K562 (cell line): Measurements from ENCODE around the gene ALK.

Source experiments
- SMAD1 ChIP-seq: fragments of 150-350 bp; IDR thresholded peaks from 2 replicates; pipeline ENCODE4 v1.6.1; 2014; ENCODE audit warnings: low read length, low read depth; ENCODE audit not compliant: partially characterized antibody
- ZNF780A ChIP-seq: fragments of 250-450 bp; sonication (Bioruptor Pico); IDR thresholded peaks from 2 replicates; pipeline ENCODE4 v1.5.0; 2021; ENCODE audit warnings: mild to moderate bottlenecking
- TF ChIP-seq, protein P1 (sequence below), 2 experiments: fragments of 450-650 bp; formaldehyde crosslinking in 1 of 2; IDR thresholded peaks; 2 replicates each; pipeline versions ENCODE4 v1.4.0 to v1.6.1; 2014 to 2020; ENCODE audit warnings: mild to moderate bottlenecking in 2 of 2, borderline replicate concordance in 1 of 2, low read depth in 1 of 2
- TF ChIP-seq, protein P2 (sequence below): sonication (generic); formaldehyde crosslinking; IDR thresholded peaks from 2 replicates; pipeline ENCODE4 v1.8.1; 2023; ENCODE audit warnings: missing genetic modification reagents, mild to moderate bottlenecking, borderline replicate concordance

GRCh38 chr2:29583104-29583503 is 338.3 kb downstream of the ALK start:
- no peak for TF ChIP-seq SMAD1
- TF ChIP-seq ZNF780A (CRISPR knock-in tag), result no peak
- TF ChIP-seq, protein P1, sequence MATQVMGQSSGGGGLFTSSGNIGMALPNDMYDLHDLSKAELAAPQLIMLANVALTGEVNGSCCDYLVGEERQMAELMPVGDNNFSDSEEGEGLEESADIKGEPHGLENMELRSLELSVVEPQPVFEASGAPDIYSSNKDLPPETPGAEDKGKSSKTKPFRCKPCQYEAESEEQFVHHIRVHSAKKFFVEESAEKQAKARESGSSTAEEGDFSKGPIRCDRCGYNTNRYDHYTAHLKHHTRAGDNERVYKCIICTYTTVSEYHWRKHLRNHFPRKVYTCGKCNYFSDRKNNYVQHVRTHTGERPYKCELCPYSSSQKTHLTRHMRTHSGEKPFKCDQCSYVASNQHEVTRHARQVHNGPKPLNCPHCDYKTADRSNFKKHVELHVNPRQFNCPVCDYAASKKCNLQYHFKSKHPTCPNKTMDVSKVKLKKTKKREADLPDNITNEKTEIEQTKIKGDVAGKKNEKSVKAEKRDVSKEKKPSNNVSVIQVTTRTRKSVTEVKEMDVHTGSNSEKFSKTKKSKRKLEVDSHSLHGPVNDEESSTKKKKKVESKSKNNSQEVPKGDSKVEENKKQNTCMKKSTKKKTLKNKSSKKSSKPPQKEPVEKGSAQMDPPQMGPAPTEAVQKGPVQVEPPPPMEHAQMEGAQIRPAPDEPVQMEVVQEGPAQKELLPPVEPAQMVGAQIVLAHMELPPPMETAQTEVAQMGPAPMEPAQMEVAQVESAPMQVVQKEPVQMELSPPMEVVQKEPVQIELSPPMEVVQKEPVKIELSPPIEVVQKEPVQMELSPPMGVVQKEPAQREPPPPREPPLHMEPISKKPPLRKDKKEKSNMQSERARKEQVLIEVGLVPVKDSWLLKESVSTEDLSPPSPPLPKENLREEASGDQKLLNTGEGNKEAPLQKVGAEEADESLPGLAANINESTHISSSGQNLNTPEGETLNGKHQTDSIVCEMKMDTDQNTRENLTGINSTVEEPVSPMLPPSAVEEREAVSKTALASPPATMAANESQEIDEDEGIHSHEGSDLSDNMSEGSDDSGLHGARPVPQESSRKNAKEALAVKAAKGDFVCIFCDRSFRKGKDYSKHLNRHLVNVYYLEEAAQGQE (IDR thresholded peaks at IDR 0.05; ENCODE audit: borderline replicate concordance), result no peak
- TF ChIP-seq, protein P1 (CRISPR knock-in tag; IDR thresholded peaks at IDR 0.05; ENCODE audit: low read depth), result no peak
- TF ChIP-seq, protein P2, sequence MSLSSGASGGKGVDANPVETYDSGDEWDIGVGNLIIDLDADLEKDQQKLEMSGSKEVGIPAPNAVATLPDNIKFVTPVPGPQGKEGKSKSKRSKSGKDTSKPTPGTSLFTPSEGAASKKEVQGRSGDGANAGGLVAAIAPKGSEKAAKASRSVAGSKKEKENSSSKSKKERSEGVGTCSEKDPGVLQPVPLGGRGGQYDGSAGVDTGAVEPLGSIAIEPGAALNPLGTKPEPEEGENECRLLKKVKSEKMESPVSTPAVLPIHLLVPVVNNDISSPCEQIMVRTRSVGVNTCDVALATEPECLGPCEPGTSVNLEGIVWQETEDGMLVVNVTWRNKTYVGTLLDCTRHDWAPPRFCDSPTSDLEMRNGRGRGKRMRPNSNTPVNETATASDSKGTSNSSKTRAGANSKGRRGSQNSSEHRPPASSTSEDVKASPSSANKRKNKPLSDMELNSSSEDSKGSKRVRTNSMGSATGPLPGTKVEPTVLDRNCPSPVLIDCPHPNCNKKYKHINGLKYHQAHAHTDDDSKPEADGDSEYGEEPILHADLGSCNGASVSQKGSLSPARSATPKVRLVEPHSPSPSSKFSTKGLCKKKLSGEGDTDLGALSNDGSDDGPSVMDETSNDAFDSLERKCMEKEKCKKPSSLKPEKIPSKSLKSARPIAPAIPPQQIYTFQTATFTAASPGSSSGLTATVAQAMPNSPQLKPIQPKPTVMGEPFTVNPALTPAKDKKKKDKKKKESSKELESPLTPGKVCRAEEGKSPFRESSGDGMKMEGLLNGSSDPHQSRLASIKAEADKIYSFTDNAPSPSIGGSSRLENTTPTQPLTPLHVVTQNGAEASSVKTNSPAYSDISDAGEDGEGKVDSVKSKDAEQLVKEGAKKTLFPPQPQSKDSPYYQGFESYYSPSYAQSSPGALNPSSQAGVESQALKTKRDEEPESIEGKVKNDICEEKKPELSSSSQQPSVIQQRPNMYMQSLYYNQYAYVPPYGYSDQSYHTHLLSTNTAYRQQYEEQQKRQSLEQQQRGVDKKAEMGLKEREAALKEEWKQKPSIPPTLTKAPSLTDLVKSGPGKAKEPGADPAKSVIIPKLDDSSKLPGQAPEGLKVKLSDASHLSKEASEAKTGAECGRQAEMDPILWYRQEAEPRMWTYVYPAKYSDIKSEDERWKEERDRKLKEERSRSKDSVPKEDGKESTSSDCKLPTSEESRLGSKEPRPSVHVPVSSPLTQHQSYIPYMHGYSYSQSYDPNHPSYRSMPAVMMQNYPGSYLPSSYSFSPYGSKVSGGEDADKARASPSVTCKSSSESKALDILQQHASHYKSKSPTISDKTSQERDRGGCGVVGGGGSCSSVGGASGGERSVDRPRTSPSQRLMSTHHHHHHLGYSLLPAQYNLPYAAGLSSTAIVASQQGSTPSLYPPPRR (CRISPR knock-in tag), result no peak
